ENCODE results near the gene ANKH.

The ANKH gene

DNA sequence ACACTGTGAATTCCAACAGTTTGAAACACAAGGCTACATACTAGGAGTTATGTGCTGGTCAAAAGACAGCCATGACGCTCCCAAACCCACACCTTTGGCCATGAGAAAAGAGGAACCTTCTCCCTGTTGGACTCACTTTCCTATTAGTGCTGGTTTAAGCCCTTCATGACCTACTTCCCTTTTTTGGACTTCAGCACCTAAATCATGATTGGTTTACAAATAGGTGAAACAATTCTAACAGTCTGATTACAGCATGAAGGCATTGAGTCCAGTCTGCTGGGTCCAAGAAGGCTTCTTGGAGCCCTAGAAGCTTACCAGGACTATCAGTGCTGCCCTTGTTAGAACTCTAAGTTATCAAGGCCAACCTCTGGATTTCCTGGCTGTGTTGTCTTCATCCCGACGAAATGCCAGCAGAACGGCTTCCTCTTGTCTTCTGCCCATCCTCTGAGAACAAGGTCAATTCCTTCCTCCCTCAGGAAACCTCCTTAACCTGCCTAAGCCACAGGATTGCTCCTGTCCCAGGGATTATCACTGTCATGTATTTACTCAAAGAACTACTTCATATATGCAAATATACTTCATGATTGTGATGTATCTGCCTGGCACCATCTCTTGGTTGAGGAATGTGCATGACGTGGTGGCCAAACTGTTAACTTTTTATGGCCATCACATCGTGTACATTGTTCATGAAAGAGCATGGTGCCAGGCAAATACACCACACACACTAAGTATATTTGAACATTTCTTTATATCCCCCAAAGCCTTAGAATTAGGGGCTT is 83.6 kb downstream of the ANKH start:
- no peak for DNase-seq

DNA sequence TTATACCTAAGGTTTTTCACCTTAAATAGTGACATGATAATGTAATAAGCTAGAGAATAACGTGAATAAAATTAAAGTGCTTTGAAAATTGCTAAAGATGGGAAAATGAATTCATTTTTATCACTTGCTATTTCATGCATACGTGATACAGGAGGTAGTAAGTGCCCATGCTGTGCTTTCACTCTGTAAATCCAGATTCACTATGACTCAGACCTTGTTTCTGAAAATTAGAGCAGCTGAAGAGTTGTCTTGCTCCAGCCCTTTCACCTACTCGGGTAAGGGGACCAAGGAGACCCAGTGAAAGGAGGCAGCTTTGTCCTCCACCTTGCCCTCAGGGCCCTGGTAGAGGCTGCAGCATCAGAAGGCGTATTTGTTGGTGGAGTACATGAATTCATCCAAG is 87.9 kb downstream of the ANKH start:
- no peak for DNase-seq

DNA sequence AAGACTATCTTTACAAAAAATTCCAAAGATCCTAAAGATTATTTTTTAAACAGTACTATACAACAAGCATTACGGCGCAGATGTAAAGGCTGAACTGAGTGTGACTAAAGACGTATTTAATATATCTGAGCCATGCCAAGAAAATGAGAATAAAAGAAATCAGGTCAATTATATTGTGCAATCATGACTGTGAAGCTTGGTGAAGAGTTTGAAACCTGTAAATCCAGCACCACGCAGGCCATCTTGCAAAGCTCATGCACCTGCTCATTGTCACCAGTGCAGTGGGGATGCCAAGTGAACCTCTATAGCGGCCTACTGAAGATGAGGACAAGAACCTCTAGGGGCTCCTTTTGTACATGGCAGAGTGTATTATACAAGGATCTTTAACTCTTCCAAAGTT is 89.0 kb downstream of the ANKH start:
- no peak for DNase-seq

DNA sequence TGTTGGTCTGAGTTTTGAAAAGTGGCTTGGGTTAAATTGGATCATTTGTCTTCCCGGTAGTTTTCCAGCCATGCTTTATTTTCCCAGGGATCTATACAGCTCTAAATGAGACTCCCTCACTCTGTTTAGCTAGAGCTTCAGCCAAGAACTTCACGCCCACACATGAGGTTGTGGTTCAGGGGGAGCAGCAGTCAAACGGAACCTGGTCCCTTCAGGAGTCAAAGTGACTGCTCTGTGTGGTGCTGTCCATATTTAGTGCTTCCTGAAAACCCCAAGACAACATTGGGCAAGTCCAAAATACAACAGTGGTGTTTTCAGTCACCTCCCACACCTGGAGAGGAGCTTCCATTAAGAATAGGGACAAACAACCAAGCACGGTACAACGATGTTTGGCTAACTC is 90.5 kb downstream of the ANKH start:
- no peak for DNase-seq

DNA sequence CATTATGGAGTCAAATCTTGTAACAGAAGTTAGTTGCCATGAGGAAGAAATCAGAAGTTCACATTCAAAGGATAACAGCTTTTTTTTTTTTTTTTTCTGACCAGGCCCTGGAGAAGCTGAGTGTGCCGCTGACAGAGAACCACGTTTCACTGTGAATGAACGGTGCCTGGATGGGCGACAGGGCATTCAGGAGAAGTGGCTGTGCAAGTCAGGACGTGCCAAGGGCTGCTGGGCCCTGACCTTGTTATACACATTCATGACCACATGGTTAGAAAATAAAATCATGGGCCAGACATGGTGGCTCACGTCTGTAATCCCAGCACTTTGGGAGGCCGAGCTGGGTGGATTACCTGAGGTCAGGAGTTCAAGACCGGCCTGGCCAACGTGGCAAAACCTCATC is 91.6 kb downstream of the ANKH start:
- no peak for DNase-seq

DNA sequence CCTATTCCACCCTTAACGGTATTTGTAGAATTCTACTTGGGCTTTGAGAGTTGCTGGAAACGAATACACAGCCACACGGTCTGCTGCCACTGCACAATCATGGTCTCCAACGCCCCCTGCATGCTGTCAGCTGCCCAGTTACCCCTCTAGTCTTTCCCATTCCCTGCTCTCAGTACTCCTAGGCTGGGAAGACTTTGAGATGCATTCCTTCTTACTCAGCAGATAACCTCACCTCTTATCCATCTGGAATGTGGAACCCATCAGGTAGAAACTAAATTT is 92.8 kb downstream of the ANKH start:
- DNase-seq = no peak

DNA sequence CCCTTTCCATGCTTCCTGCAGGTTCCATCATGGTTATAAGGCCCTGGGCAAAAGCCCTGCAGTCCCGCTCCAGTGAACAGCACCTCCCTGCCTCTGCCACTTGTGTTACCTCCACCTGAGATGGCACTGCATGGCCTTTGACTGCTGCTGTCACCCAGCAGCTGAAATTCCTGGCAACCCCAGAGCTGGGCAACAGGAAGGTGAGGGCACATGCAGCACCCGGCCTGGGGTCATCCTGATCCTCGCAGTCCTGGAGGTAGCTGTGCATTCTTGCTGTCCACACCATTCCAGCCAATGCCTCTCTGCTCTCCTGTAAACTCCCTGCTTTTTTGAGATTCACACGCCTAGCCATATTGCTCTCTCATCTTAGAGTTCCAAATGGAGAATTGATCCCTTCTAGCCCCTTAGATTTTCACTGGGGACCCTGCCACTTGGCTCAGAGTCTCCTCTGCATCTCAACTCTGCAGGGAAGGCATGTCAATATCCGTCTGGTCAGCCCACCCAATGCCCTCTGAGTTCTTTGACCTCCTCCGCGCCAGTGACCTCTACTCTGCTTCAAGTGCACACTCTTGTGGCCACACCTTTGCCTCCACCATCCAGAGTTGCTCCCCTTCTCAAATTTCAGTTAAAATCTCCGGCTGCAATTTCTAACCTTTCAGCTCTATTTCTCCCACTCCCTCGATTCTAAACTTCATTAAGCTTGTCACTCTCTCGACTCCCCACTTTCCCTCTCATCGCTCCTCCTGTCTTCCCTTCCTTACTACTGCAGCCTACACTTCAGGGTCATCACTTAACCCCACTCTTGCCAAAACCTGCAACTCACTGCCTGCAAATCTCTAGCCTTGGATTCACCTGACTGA is 93.4 kb downstream of the ANKH start:
- DNase-seq = no peak

DNA sequence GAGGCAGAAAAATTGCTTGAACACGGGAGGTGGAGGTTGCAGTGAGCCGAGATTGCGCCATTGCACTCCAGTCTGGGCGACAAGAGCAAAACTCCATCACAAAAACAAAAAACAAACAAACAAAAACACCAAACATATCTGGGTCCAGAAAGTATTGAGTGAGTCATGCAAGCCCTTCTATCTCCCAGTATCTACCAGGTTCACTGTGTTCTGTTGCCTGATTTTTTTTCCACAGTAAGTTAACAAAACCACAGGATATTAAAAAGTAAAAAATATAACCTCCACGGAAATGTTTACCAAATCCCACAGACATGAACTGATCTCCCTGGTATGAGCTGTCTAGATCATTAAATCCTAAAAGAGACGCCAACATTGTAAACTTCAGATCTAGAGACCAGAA is 94.4 kb downstream of the ANKH start:
- DNase-seq = no peak

DNA sequence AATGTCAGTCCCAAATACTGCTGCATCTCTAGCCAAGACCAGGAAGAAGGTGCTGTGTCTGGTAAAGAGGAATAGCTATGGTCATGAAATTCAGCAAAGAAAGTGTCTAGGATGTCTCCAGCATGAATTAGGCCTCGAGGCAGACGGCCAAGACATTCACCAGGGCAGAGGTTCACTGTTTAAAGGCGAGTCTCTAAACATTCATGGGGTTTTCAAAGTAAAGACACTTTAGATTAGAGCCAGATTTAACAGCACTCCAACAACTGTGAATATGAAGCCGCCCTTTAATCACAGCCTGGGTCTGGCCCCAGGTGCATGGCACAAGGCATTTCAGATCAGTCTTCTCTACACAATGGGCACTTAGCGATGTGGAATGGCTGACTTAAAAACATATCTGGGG is 95.0 kb downstream of the ANKH start:
- DNase-seq = no peak

DNA sequence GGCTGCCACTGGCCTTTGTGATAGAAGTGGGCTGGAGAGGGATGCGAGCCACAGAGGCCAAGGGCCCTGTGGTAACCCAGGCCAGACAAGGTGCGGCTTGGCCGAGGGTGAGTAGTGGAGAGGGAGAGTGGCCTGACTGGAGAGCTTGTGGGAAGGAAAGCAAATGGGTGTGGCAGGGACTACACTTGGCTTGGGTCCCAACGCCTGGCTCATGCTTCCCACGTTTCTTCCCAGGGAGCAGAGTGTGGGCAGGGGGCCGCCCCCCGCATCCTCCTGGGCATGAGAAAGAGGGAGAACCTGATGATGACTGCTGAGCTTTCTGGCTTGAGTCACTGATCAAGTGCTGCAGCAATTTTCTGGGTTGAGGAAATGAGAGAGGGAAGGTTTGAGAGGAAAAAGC is 95.7 kb downstream of the ANKH start:
- no peak for DNase-seq

DNA sequence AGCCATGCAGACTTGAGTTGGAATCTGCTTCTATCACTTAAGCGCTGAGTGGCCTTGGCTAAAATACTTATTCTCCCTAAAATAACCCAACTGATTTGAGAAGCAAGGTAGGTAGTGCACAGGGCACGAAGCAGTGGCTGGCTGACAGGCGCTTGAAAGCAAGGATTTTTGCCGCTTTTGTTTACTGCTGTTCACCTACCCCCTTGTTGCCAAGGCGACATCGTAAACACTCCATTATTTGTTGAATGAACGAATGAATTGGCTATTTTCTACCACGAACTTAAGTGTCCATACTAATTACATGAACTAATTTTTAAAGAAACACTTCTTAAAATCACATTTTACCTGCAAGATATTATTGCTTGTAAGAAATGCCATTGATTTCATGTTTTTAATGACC is 98.0 kb downstream of the ANKH start:
- DNase-seq = no peak

DNA sequence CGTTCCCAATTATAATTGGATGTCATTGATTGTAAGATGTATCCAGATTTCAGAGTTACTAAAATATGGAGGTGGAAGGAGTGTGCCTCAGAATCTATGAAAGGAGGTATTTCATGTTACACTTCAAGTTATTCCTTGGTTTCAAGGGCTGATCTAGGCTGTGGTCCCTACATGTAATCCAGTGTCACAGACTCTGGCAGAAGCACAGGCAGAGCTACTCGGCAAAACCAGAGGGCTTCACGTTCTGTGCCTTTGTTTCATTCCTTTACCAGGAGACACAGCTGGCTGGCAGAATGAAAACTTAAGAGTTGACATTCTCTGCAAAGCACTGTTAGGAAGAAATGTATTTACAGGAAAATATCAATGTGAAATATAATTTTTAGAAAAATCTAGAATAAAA is 99.6 kb downstream of the ANKH start:
- DNase-seq = no peak

DNA sequence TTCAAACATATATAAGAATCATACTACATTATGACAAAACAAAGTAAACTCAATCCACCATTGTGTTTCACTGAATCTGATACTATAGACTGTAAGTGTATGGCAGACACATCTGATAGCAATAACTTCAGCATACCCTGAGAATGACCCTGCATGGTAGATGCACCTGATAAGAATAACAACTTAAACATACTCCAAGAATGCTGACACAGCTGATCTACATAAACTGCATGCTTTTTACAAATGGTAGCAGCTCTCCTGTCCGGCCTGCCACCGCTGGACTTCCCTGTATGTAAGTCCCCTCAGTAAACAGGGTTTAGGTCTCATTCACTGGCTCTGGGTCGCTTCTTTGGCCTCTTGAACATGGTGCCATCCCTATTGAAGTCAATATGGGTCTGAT is 100.4 kb downstream of the ANKH start:
- no peak for DNase-seq

DNA sequence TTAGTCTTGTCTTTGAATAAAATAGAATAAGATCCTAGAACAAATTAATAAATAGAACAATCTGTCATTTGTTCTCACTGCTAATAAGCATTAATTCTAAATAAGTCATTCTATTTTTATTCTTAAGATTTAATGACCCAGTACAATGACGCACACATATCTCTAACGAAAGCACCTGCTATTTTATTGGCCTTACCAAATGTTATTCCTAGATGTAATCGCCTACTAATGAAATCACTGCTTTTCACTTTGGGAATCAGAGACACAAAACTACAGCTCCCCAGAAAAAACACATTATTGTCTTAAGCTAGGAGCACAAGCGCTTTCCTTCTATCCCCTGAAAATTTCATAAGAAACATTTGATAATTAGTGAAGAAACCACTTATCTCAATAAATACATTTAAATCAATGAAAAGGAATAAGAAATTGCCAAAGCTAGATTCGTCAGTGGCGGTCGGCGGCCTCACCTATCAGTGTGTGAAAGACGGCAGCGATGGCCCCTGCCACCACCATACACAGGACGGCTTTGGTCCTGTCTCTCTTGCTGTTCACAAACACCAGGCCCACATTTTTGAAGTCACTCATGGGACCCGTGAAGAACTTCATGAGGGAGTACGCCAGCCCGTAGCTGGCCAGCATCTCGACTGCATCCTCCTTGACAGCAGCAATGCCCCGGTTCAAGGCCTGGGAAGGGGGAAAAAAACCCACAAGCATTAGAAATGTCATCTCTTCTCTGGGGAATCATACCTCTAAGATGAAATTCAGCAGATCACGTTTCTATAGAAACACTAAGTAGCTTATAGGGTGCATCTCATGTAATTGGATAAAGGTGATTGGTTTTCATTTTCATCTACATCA is 102.8 kb downstream of the ANKH start:
- no peak for DNase-seq

DNA sequence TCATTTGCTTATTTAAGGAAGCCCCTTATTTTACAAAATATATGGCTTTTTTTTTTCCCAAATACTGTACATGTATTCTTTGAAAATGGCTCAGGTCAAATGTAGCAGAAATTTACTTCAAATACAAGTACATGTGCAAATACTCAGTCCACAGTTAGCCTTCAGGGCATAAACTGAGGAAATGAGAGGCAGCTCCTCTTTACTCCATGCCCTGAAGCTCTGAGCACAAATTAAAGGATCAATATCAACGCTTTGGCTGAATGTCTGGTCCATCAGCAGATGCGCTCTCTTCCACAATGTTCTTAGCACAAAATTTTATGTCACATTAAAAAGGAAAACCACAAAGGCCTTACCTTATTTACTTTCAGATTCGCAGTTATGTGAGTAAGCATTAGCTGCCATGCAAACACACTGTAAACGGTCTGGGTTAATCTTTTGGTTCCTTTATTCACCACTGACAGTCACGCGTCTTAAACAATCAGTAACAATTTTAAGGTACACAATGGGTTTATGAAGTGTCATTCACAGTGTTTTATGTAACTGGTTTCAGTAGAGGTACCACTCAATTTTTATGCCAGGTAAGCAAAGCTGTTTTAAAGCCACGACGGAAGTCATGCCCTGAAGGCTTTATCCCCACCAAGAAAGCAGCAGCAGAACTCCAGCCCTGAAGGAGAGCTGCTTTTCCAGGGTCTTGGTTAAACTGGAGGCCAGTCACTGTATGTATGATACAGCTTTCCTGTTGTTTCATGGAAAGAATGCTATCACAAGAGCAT is 103.7 kb downstream of the ANKH start:
- no peak for DNase-seq

DNA sequence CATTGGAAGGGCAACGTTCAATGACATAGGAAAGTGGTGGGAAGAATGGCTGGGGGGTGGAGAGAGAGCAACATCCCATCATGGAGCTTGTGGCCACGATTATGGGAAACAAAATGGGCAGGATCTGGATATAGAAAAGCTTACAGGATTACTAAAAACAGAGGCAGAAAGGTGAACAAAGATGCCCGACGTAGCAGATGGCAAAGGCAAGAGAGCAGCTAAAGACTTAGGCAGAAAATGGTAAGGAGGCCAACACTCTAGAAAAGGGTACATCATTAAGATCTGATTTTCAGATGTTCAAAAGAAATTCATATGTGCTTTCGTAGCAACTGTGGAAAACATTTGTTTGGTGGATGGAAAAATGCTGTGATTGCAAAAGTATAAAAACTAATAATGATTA is 104.5 kb downstream of the ANKH start:
- DNase-seq = peak; percentile 30

DNA sequence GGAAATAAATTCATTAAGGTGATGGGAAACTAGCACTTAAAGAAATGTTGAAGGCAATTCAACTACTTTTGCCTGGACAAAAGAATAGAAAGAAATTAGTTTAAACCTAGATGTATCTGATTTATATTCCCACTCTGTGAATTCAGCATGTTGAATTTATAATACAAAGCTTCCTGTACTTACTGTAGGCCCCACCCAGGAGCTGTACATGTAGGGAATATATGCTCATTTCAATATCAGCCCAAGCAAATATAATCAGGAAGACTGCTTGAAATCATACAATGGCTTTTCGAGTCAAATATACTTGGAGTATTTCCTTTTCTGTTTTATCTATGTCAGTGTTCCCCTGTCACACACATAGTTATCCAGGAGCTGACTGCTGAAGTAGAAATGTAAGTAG is 105.0 kb downstream of the ANKH start:
- DNase-seq = no peak

DNA sequence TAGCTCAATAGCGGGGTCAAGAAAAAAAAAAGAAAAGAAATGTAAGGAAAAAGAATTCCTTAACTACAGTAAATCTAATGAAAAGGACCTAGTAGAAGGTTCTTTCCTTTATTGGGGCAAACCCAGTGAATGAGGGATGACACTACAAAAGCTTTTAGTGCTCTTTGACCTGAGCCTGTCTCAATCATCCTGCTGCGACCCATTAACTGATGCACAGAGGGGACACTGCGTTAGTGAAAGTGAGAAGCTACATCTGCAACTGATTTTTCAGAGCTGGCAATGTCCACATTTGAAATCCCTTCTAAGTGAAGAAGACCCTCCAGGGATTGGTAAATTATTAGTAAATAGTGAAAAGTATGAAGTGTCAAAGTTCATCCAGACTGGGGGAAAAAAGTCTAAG is 106.0 kb downstream of the ANKH start:
- DNase-seq = no peak

DNA sequence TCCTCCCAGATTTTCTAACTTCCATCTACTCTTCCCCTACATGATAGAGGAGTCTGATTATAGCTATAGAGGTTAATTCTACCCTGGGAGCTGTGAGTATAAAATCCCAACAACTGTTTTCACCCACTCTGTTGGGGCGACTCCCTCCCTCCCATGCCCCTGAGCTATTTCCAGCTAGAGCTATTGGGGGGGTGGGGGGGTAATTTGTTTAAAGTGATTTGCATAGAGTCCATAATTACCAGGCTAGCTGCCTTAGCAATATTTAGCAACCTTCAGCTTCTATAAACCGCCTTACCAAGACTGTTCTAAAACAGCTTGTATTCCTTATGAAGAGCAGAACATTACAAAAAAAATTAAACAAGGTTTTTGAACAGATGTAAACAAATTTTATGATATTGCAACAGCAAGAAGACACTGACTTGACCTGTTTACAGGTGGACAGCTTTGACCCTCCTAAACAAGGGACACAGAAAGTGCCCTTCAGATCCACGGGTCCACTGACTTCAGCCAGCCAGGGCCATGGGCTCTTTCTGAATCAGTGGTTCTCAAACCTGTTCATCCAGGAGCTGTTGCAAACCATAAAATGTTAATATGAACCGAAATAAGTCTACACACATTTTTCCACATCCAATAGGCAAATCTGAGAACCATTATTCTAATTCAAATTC is 108.9 kb downstream of the ANKH start:
- DNase-seq = no peak

DNA sequence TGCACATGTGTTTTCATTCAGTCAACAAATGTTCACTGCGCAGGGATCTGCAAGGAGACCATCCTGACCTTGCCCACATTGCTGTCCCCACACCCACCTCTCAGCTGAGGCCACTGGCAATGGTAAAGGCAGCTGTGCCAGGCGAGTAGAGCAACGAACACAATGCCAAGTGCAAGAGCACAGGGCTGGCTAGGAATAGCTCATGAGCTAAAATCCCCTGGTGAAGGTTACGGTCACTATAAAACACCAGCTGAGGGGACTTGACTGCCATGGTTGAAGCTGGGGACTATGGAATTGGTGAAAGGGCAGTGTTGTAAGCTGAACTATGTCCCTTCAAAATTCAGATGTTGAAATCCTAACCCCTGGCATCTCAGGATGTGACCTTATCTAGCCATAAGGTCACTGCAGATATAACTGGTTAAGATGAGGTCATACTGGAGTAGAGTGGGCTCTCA is 111.0 kb downstream of the ANKH start:
- no peak for DNase-seq

DNA sequence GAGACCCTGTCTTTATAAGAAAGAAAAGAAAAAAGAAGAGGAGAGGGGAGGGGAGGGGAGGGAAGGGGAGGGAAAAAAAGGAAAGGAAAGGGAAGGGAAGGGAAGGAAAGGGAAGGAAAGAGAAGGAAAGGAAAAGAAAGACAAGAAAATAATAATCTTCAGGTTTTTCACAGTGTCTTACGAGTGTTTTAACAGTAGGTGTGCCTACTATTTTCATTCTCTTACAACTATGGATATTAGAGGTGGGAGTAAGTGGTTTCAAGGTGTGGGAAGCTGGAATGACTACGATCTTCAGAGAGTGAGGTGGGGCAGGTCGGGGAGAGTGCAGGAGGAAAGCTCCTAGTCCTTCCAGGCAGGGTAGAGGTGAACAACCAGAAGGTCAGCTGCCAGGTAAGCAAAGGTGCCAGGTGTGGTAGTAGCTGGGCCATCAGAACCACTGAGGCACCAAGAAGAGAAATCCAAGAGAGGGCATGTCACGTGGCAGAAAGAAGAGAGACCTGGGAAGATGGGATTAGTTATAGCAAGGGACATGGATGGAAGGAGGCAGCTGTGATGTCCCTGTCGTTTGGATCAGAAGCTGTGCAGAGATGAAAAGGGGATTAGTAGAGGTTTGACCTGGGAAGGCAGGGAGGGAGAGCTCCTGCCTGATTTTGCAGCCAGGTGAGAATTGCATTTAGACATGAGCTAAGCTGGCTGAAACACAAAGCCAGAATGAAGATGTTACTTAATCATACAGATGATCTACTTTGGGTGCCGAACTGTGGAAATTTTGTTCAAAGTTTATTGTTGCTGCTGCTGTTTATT is 111.6 kb downstream of the ANKH start:
- DNase-seq = no peak

All from NCI-H2171 treated with DMSO at 0.1 percent for 48 hours (cell line).